ENCODE data around the gene ADAT1.

ADAT1 gene

GRCh38 chr16:75660321-75660720 lies 37.2 kb upstream of the ADAT1 start:
- peaks cover 41% of the 10 kb centered on the region for H3K36me3 ChIP-seq (replicated peaks; ENCODE audit: low read depth, low read length)
- no peak overlapping the region for H3K4me3 ChIP-seq (ENCODE audit: low read length)
- H3K27me3 ChIP-seq (ENCODE audit: low read depth, low read length) = no peaks in the 10 kb centered on the region
- H3K27ac ChIP-seq (ENCODE audit: low read length) = no peak overlapping the region
- H3K9me3 ChIP-seq (ENCODE audit: insufficient read depth, low read length) = no peaks in the 10 kb centered on the region
- H3K4me2 ChIP-seq (ENCODE audit: low read length) = no peak overlapping the region
- no peak overlapping the region for H3K9ac ChIP-seq (ENCODE audit: low read length)
- 0 out of 2 replicates have a peak, but pooled peaks cover 4% of the 10 kb centered on the region for H4K20me1 ChIP-seq (ENCODE audit: insufficient read depth, low read length)
- TF ChIP-seq EZH2phosphoT487 (IDR thresholded peaks at IDR 0.05; ENCODE audit: low read depth) = no peak
- TF ChIP-seq, protein P1, sequence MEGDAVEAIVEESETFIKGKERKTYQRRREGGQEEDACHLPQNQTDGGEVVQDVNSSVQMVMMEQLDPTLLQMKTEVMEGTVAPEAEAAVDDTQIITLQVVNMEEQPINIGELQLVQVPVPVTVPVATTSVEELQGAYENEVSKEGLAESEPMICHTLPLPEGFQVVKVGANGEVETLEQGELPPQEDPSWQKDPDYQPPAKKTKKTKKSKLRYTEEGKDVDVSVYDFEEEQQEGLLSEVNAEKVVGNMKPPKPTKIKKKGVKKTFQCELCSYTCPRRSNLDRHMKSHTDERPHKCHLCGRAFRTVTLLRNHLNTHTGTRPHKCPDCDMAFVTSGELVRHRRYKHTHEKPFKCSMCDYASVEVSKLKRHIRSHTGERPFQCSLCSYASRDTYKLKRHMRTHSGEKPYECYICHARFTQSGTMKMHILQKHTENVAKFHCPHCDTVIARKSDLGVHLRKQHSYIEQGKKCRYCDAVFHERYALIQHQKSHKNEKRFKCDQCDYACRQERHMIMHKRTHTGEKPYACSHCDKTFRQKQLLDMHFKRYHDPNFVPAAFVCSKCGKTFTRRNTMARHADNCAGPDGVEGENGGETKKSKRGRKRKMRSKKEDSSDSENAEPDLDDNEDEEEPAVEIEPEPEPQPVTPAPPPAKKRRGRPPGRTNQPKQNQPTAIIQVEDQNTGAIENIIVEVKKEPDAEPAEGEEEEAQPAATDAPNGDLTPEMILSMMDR (IDR thresholded peaks at IDR 0.05; ENCODE audit: low read depth, low read length) = no peak
- H3K4me1 ChIP-seq (ENCODE audit: low read length) = no peaks in the 10 kb centered on the region
- no peak overlapping the region for H2AFZ ChIP-seq (ENCODE audit: low read depth, low read length)
- no peaks in the 10 kb centered on the region for H3K79me2 ChIP-seq (ENCODE audit: low read length)

DNA sequence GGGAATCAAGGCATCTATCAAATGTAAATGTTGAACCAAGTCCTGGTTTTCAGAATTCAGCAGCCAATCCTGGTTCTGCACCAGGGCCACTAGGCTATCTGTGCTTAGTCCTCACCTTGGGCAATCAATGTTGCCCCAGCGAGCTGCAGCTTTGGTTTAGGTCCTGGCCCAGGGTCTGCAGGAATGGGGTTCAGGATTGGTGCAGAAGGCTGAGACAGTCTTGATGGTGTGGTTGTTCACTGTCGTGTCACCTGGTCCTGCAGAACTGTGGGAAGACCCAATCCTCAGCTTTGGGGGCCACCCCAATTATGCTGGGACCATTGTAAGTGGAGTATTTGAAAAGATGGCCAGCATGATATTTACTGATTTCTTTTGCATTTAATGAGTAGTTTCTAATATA lies 35.1 kb upstream of the ADAT1 start:
- no peaks in the 10 kb centered on the region for H3K9me3 ChIP-seq (ENCODE audit: insufficient read depth, low read length)
- no peaks in the 10 kb centered on the region for H3K27me3 ChIP-seq (ENCODE audit: low read depth, low read length)
- TF ChIP-seq EZH2phosphoT487 (IDR thresholded peaks at IDR 0.05; ENCODE audit: low read depth) = no peak
- TF ChIP-seq, protein P1 (IDR thresholded peaks at IDR 0.05; ENCODE audit: low read depth, low read length) = no peak
- H2AFZ ChIP-seq (ENCODE audit: low read depth, low read length) = no peak overlapping the region
- H3K27ac ChIP-seq (ENCODE audit: low read length) = no peak overlapping the region
- peaks cover 11% of the 10 kb centered on the region for H4K20me1 ChIP-seq (ENCODE audit: insufficient read depth, low read length)
- H3K79me2 ChIP-seq (ENCODE audit: low read length) = peaks cover 6% of the 10 kb centered on the region
- H3K4me3 ChIP-seq (ENCODE audit: low read length) = no peak overlapping the region
- no peak overlapping the region for H3K4me2 ChIP-seq (ENCODE audit: low read length)
- no peak overlapping the region for H3K9ac ChIP-seq (ENCODE audit: low read length)
- H3K4me1 ChIP-seq (ENCODE audit: low read length) = no peaks in the 10 kb centered on the region
- H3K36me3 ChIP-seq (replicated peaks; ENCODE audit: low read depth, low read length) = peaks cover 46% of the 10 kb centered on the region

- peaks cover 41% of the 10 kb centered on the region for H3K36me3 ChIP-seq (replicated peaks; ENCODE audit: low read depth, low read length)
- H2AFZ ChIP-seq (ENCODE audit: low read depth, low read length) = no peak overlapping the region
- peaks cover 46% of the 10 kb centered on the region for H4K20me1 ChIP-seq (ENCODE audit: insufficient read depth, low read length)
- no peak overlapping the region for H3K9ac ChIP-seq (ENCODE audit: low read length)
- H3K4me2 ChIP-seq (ENCODE audit: low read length) = no peak overlapping the region
- peaks cover 33% of the 10 kb centered on the region for H3K4me1 ChIP-seq (ENCODE audit: low read length)
- H3K27me3 ChIP-seq (ENCODE audit: low read depth, low read length) = no peaks in the 10 kb centered on the region
- TF ChIP-seq EZH2phosphoT487 (IDR thresholded peaks at IDR 0.05; ENCODE audit: low read depth) = no peak
- TF ChIP-seq, protein P1 (IDR thresholded peaks at IDR 0.05; ENCODE audit: low read depth, low read length) = no peak
- H3K9me3 ChIP-seq (ENCODE audit: insufficient read depth, low read length) = no peaks in the 10 kb centered on the region
- no peak overlapping the region for H3K27ac ChIP-seq (ENCODE audit: low read length)
- H3K79me2 ChIP-seq (ENCODE audit: low read length) = peaks cover 49% of the 10 kb centered on the region
- no peak overlapping the region for H3K4me3 ChIP-seq (ENCODE audit: low read length)
Observed at GRCh38 chr16:75653922-75654321, 30.8 kb upstream of the ADAT1 start.

DNA sequence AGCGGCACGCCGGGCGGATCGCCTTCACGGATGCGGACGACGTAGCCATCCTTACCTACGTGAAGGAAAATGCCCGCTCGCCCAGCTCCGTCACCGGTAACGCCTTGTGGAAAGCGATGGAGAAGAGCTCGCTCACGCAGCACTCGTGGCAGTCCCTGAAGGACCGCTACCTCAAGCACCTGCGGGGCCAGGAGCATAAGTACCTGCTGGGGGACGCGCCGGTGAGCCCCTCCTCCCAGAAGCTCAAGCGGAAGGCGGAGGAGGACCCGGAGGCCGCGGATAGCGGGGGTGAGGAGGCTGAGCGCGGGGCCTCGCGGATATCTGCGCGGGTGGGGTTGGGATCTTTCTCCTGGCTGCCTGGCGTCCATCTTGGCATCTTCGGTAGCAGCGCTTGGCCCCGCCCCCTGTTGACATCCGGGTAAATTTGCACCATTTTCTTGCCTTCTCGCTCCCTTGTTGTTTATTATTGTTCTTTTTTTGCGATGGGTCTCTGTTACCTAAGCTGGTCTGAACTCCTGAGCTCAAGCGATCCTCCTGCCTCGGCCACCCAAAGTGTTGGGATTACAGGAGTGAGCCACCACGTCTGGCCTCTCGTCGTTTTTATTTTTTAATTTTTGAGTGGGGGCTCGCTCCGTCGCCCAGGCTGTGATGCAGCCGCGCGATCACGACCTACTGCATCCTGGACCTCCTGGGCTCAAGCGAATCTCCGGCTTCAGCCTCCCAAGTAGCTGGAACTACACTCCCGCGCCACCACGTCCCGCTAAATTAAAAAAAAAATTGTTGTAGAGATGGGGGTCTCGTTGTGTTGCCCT lies 25.4 kb upstream of the ADAT1 start:
- Histone ChIP-seq H3K4me3 (ENCODE audit: low read length) (peak overlapping the region; percentile 96), H3K27ac (ENCODE audit: low read length) (peak overlapping the region; percentile 89), H2AFZ (ENCODE audit: low read depth, low read length) (peak overlapping the region; percentile 54; the same call in 1 of the 2 replicates), H3K4me1 (ENCODE audit: low read length) (peaks cover 48% of the 10 kb centered on the region), H3K36me3 (replicated peaks; ENCODE audit: low read depth, low read length) (peaks cover 26% of the 10 kb centered on the region), H3K9me3 (ENCODE audit: insufficient read depth, low read length) (no peaks in the 10 kb centered on the region), H4K20me1 (ENCODE audit: insufficient read depth, low read length) (peaks cover 48% of the 10 kb centered on the region), H3K4me2 (ENCODE audit: low read length) (peak overlapping the region; percentile 98), H3K79me2 (ENCODE audit: low read length) (peaks cover 98% of the 10 kb centered on the region), H3K9ac (ENCODE audit: low read length) (peak overlapping the region; percentile 96), H3K27me3 (ENCODE audit: low read depth, low read length) (no peaks in the 10 kb centered on the region)
- TF ChIP-seq, protein P1 (IDR thresholded peaks at IDR 0.05; ENCODE audit: low read depth, low read length) = no peak
- no peak for TF ChIP-seq EZH2phosphoT487 (IDR thresholded peaks at IDR 0.05; ENCODE audit: low read depth)
